ENCODE measurements around the gene NAA40.
A peak's percentile ranks its signal among the peaks of the same experiment; 100 is the strongest.

The NAA40 gene

DNA sequence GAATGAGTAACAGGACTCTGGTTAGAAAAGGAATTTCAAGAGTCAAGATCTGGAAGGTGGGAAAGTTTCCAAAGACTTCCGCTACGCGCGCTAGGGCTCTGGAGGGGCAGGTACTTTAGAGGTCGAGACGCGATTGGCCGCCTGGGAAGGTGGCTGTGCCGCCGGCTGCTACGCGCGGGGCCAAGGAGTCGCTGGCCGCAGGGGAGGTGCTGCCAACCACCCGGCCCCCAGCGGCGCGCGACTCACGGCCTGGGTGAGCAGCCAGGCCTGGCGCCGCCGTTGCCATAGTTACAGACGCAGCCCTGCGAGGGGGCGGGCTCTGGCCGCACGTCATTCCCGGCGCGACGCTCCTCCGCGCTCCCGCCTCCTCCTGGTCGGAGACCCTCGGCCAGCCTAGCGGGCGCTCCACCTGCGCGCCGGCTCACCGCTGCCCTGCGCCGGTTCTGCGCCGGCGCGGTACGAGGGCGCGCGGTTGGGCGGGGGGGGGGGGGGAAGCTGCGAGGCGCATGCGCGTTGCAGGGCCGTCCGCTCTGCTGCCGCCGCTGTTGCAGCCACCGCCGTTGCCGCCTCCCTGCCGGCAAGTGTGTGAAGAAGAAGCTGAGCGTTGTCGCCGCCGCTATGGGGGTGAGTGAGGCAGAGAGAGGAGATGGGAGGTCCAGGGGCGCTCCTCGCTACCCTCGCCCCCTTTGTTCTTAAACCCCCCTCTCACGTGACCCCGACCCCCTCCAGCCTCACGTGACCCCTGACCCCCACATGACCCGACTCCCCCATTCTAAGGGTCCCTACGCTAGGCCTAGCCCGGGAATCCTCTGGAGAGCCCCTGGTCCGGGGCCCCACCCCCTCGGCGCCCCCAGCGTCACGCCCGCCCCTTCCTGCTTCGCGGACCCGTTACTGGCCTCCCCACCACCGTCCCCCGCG lies at the start of gene NAA40:
NAA40 (plus strand) TSS at position 524 of the 918 bp plus-strand sequence; CDS start at position 619, 95 bp downstream.
- peak; percentile 86 for DNase-seq (ENCODE audit: low read depth)

DNA sequence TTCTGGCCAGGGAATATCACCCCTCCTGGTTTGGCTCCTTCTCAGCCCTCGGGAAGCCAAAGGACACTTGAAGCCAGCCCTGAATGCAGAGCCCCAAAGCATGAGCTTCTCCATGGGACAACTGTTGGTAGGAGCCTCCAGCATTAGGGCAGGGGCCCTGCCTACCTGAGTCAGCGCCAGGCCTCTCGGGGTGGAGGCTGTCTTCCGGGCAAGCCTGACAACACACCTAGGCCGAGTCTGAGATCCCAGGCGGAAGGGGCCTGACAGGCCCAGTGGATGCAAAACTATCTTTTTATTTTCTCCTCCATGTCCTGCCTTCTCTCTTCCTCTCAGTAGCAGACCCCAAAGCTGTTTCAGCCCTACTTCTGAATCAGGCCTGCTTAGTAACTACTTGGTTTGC lies 49.5 kb upstream of the NAA40 start:
- no peak for DNase-seq (ENCODE audit: low read depth)

DNA sequence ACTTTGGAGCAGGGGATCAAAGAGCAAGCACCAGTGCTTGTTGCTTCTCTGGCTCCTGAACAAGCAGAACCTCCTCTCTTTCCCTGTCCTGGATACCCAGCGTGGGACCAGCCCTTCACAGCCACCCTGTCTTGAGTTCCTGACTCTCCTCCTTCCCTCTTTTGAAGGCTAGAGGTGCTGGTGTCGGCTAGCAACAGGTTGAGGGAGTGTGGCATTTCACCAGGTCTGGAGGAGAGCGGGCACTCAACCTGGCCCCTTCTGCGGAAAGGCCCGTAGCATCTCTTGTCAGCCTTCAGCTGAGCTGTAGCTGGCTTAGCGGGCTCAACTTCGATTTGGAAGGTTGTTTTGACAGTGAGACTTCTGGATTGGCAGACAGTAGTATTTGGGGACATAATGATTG lies 48.4 kb upstream of the NAA40 start:
- DNase-seq (ENCODE audit: low read depth), result no peak

DNA sequence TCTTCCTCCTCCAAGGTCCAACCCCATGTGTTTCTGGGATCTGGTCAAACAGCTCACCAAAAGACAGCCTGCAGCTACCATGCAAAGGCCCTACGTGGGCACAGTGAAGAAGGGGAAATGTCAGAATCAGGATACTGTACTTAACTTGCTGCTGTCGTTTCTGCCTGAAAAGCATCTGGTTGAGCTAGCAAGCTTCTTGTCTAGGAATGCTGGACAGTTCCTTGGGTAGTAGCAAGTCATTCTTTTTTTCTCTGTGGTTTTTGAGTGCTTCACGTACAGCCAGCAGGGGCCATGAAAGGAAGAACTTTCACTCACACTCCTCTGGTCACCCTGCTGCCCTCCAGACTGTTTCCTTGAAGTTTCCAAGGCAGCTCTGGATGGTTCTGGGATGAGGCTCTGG lies 46.6 kb upstream of the NAA40 start:
- DNase-seq (ENCODE audit: low read depth), result no peak

DNA sequence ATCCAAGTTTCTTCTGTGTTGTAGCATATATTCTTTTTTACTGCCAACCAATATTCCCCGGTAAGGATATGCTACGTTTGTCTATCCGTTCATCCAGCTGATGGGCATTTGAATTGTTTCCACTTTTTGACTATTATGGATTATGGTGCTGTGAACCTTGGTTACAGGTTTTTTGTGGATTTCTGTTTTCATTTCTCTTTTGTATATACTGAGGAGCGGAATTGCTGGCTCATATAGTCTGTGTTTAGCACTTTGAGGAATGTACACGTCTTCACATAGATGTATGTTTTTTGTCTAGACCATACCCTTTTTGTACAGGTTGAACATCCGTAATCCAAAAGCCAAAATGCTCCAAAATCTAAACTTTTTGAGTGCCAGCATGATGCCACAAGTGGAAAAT lies 45.4 kb upstream of the NAA40 start:
- DNase-seq (ENCODE audit: low read depth), result no peak

DNA sequence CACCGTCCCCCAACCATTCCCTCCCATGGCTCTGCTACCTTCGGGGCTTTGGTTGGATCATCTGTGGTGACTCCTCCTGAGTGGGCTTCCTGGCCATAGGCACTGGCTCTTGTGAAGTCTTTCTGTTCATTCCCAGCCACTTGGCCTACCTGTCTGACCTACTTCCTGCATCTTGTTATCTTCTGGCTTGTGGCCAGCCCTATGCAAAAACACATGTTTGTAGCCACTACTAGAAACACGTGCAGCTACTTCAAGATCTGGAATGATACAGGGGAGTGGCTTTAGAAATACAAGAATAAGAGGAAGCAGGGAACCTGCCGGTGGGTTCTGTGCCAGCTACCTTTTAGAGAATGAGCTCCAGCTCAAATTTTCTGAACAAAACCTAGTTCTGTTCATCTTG lies 42.7 kb upstream of the NAA40 start:
- DNase-seq (ENCODE audit: low read depth), result no peak

DNA sequence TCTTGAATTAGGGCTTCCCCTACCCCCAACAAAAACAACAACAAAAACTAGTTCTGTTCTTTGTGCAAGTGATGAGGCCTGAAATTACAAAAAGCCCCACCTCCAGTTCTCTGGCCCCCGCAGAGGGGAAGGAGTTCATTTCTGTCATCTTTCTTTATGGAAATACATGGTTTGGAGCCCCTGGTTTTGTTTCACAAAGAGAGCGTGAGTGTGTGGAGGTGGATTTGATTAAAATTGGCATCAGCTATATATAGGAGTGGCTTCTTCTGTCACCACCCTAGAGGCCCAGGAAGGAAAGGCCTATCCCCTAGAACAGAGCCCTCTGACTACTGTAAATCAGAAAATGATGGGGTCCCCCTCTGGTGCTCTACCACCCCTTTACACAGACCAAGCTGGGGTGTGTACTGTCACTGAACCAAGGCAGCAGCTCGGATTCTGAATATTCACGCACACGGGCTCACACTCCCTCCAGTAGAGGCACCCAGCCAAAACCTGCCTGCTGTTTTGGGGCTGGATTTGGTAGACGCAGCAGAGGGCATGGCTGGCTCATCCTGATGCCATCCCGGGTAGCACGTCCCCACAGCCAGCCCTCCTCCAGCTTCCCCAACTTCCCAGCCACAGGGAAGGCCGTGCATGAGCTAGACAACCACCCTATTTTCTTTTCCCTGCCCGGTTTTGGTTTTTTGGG lies 41.2 kb upstream of the NAA40 start:
- DNase-seq (ENCODE audit: low read depth), result no peak

DNA sequence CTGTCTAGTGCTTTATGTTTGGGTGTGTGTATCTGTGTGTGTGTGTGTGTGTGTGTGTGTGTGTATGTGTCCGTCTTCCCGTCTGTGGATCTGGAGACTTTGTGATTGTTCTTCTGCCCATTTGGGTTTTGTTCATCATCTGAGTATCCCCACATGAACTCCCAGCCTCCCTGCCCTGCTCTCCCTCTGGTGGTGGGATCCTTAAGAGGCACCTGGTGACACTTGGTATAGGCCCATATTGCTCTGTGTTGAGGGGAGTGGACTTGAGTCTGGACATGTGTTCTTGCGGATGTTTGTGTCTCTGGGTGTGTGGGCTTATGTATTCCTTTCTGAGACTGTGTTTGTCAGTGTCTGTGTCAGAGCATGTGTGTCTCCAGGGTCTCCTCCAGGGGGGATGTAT lies 37.1 kb upstream of the NAA40 start:
- DNase-seq (ENCODE audit: low read depth), result no peak

DNA sequence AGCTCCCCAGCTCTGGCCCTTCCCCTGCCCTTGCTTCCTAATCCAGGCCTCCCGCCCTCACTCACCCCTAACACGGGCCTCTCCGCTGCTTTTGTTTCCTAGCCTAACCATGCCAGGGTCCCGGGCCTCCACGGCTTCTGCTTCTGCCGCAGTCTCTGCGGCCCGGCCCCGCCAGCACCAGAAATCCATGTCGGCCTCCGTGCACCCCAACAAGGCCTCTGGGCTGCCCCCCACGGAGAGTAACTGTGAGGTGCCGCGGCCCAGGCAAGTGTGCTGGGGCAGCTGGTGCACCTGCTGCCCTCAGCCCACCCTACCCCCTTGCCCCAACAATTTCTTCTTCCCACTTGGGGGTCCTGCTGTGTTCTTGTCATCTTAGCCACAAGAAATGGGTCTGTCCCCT lies 34.9 kb upstream of the NAA40 start:
- DNase-seq (ENCODE audit: low read depth), result no peak

DNA sequence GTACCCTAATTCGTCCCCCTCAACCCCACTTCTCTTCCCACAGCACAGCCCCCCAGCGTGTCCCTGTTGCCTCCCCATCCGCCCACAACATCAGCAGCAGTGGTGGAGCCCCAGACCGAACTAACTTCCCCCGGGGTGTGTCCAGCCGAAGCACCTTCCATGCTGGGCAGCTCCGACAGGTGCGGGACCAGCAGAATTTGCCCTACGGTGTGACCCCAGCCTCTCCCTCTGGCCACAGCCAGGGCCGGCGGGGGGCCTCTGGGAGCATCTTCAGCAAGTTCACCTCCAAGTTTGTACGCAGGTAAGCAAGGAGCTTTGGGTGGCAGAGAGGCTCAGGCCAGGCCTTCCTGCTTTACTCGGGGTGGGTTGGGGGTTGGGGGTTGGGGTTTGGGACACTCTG lies 34.1 kb upstream of the NAA40 start:
- DNase-seq (ENCODE audit: low read depth), result no peak

DNA sequence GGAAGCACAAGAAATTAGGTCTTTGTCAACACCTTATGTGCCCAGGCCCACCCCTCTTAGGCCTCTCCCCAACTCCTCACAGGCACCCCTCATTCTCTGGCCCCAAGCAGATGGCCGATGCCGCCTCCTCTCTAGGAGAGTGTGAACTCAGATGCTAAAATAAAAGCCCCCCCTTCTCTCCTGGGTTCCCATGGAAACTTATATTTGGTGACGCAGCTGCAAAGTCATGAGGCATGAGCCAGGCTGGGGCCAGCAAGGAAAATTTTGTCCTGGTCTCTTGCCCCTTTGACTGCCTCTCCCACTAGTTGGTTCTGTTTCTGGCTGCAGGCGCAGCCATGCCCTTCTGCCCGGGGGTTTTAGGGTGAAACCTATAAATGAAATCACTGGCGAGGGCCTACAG lies 33.6 kb upstream of the NAA40 start:
- DNase-seq (ENCODE audit: low read depth), result no peak

DNA sequence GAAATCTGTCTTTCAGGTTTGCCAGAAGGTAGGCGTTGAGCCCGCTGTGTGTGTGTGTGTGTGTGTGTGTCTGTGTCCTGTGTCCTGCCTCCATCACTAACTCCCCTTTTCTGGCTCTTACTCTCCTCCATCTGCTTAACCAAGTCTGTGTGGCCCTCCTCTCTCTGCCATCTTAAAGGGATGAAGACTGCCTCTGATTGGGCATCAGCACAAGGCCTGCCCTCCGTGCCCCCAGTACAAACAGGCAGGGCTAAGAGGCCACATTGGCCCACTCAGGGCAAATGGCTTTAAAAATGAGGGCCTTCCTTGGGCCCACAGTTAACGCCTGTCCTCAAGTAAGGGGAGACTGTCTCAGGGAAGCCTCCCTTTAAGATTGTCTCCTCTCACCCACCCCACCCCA lies 32.7 kb upstream of the NAA40 start:
- no peak for DNase-seq (ENCODE audit: low read depth)

DNA sequence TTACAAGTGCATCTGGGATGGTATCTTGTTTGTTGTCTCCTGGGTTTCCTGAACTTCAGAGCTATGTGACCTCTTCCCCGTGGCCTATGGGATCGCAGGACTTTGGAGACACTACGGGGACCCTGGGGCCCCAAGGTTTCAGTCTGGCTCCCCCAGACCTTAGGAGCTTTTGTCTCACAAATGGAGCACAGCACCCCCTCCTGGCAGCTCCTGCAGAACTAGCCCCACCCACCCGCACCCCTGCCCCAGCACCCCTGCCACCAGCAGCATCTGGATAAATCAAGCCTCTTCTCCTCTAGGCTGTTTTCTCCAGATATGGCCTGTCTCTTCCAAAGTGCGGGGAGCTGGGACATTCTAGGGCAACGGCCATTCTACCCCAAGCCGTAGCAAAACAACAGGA lies 32.2 kb upstream of the NAA40 start:
- DNase-seq (ENCODE audit: low read depth), result no peak

DNA sequence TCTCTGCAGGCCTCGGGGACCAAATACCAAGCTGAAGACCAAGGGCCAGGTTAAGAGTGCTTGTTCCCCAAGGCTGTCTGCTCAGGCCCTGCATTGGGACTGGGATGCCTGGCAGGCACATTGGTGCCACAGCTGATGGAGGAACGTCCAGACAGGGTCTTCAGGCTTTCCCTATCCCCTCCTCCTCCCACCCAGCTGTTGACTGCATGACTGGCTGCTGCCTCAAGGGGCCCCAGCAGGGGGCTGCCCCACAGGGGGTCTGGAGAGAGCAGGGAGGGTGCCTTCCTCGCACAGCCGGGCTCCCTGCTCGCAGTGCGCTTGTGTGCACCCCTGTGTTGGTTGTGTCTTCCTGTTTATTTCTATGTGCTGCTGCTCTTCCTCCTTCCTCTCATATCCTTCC lies 31.7 kb upstream of the NAA40 start:
- DNase-seq (ENCODE audit: low read depth), result no peak

DNA sequence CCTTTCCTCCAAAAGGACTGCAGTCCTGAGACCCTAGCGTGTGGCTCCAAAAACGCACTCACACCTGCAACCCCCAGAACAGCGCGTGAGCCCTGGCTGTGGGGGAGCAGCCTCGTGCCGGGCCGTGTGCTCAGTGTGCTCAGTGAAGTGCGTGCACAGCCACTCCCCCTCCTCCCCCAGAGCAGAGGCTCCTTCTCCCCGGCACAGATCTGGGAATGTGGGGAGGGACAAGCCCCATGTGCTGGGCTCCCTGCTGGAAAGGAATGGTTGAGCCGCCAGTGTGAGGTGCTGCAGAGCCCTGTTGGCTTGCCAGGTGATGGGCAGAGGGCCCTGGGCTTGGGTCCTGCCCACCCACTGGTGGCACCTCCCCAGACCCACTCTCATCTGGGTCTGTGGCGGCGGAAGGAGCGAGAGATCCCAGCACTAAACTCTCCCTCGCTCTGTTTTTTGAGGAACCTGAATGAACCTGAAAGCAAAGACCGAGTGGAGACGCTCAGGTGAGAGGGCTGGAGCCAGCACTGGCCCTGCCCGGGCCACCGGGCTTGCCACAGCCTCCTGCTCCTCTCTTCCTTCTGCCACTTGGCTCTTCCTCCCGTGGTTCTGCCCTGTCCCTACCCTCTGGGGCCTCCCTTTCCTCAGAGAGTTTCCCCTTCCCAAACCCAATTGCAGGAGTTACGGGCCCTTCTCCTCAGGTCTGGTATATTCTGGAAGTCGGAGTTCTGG lies 30.8 kb upstream of the NAA40 start:
- DNase-seq (ENCODE audit: low read depth), result no peak

DNA sequence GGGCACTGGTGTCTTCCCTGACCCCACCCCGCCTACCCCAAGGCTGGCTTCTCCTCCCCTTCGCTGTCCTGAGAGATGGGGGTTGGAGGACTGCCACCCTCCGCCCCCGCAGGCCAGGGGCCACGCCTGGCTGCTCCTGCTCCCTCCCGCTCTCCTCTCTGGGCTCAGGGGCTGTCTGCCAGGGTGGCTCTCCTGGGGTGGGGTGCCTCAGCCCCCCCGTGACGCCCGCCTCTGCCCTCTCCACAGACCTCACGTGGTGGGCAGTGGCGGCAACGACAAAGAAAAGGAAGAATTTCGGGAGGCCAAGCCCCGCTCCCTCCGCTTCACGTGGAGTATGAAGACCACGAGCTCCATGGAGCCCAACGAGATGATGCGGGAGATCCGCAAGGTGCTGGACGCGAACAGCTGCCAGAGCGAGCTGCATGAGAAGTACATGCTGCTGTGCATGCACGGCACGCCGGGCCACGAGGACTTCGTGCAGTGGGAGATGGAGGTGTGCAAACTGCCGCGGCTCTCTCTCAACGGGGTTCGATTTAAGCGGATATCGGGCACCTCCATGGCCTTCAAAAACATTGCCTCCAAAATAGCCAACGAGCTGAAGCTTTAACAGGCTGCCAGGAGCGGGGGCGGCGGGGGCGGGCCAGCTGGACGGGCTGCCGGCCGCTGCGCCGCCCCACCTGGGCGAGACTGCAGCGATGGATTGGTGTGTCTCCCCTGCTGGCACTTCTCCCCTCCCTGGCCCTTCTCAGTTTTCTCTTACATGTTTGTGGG lies 30.0 kb upstream of the NAA40 start:
- DNase-seq (ENCODE audit: low read depth), result no peak

DNA sequence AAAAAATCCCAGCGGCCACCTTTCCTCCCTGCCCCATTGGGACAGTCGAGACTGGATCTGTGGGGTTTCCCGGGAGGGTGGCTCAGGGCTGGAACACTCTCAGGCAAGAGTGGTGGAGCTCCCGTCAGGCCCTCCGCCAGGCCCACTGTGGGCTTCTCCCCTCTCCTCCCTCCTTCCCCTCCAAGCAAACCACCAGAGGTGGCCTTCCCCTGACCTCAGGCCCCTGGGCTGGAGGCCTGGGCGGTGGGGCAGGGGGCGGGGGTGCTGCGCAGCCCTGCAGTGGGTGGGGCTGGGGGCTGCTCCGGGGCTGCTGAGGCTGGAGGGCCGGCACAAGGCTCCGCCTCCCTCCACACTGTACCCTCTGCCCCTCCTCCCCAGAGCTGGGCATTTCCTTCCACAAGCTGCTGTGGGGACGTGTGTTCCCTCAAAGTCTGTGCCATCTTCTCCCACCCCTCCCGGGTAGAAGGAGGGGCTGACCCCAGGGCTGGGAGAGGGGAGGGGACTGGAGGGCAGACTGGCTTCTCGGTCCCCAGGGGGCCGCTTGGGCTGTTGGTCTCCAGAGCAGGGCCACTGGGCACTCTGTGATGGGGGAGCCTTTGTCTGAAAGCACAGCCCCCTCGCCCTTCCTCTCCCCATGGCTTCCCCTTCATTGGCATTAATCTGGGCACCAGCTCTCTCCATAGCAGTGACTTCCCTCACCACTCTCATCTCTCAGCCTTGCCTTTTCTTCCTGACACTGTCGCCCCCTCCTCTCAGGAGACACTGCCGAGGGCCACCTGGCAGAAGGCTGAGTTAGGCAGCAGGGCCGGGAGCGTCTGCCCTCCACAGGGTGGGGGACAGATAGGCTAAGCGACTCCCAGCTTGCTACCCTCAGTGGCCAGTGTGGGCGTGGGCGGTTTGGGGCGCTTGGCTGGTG lies 29.0 kb upstream of the NAA40 start:
- DNase-seq (ENCODE audit: low read depth), result no peak

DNA sequence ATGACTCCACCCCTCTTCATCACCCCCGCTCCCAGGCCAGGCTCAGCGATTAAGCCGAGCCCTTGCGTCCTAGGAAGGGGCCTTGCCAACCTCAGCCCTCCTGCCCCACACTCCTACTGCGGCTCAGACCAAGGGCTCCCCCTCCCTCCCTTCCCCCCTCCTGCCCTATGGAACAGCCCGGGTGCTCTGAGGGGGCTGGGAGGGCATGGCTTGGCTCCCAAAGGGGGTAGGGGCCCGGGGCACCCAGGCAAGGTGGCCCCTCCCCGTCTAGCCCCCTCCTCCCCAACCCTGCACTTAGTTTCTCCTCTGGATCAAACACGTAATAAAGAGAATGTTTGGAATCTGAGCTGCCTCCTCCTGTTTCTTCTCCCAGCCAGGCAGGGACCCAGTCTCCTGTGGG lies 28.1 kb upstream of the NAA40 start:
- DNase-seq (ENCODE audit: low read depth), result no peak

DNA sequence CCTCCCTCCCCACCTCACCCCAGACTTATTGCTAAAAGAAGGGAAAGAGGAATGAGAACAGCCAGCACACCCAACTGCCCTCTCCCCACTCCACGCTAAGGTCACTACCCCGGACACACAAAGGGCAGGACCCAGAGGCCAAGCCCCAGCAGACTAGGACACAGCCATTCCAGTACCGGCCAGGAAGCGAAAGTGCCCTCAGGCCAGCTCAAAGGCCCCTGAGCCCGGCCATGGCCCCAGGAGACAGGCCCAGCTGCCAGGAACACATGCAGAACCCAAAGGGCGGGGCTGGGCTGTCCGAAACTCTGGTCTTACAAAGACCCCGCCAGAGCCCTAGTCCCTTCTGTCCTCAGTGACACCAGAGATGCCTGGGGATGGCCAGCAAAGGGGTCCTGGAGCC lies 27.4 kb upstream of the NAA40 start:
- DNase-seq (ENCODE audit: low read depth), result no peak

DNA sequence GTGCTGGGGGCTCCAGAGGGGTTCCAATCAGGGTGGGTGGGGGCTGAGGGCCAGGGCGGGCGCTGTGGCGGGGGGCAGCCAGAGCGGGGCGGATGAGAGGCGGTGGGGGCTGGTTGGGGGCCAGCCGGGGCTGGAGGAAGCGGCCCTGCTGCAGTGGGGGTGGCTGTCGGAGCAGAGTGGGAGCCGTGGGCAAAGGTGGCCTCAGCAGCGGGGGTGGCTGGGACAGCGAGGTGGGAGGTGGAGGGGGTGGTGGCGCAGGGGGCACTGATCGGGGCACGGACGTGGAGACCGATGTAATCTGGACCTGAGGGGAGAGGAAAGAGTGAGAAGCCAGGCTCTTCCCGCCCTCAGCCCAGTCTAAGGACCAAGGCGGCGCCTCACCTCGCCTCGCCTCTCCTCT lies 26.9 kb upstream of the NAA40 start:
- no peak for DNase-seq (ENCODE audit: low read depth)

DNA sequence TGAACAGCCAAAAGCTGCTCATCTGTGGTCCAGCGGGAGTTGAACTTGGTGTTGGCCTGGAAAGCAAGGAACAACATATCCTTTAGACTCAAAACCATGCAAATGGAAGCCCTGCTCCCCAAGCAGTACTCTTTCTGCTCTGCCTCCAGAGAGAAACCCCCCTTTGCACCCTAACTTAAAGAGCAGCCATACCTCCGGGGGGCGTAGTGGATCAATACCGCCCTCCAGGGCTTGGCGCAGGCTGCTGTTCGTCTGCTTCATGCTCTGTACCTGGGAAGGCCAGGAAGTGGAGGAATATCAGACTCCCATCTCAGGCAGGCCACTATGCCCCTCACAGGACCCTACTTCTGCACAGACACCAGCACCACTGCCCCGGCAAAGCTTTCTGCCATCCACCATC lies 26.1 kb upstream of the NAA40 start:
- DNase-seq (ENCODE audit: low read depth), result no peak

Measured in HS-27A (cell line).